ENCODE measurements around the gene SPI1.

DNA sequence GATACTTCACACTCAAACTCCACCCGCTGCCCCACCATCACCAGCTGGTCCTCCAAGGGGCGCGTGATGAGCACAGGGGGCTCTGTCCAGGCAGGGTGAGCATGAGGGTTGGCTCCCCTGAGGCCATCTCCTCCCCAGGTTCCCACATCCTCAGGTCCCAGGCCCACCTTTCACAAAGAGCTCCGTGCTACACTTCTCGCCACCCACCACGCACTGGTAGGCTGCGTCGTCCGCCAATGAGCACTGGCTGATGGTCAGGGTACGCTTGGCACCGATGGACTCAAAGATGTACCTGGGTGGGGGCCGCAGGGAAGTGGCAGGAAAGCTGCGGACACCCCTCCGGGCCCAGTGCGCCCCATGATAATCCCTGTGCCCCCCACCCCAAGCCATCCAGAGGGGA, 35.5 kb downstream of the SPI1 start:
- TF ChIP-seq CTCF (IDR thresholded peaks at IDR 0.05) (no peak), POLR2A (IDR thresholded peaks at IDR 0.05) (no peak)
